ENCODE measurements around the gene HSPA1L. TPM values are rescaled to one million over a fixed set of nuclear protein-coding genes. Genes with fewer than 3 reads are reported as not detected.
"Not testable (repeated sequence)": the region's sequence is repeated elsewhere in the genome, so short reads cannot be mapped to it uniquely, and the experiment has no call there.

The HSPA1L gene
- total RNA-seq, 1 experiment from 2014 or later, result 0.12 TPM

- Histone ChIP-seq H3K4me2 (ENCODE audit: low read length) (no peak overlapping the region), H4K20me1 (ENCODE audit: insufficient read depth) (no peaks in the 10 kb centered on the region), H3K36me3 (ENCODE audit: control insufficient read depth in 1 of 2, insufficient read depth in 2 of 2, low read length in 2 of 2) (no peaks in the 10 kb centered on the region), H3K9me2 (ENCODE audit: insufficient read depth) (no peaks in the 10 kb centered on the region), H2AFZ (ENCODE audit: low read depth, low read length, poor library complexity, severe bottlenecking) (no peak overlapping the region), H3K9ac (ENCODE audit: low read length) (no peak overlapping the region), H3K27me3 (ENCODE audit: insufficient read depth, low read length) (no peaks in the 10 kb centered on the region), H3K79me2 (ENCODE audit: insufficient read depth, low read length) (peaks cover 1% of the 10 kb centered on the region), H3K4me3 (replicated peaks in 1 of 2; ENCODE audit: low read depth in 1 of 2, low read length in 2 of 2) (no peak overlapping the region), H3K9me3 (ENCODE audit: control insufficient read depth in 1 of 2, insufficient read depth in 1 of 2, low read depth in 1 of 2, low read length in 2 of 2) (peaks cover 0 to 5% of the 10 kb centered on the region in 2 experiments; a peak in 1 of 4 replicates), H3K27ac (ENCODE audit: low read depth, low read length) (no peak overlapping the region), H3K4me1 (ENCODE audit: control insufficient read depth in 1 of 2, insufficient read depth in 2 of 2, low read length in 2 of 2) (peaks cover 26 to 28% of the 10 kb centered on the region in 2 experiments)
- intact Hi-C loops (cut with micrococcal nuclease), result no loop called here
- ChIA-PET RAD21 (ENCODE audit: low non-redundant PET in 1 of 2, low total read pairs in 2 of 2, uncharacterized antibody in 2 of 2, unreplicated experiment in 2 of 2) (no interaction called here), POLR2A (interaction anchor here (1.6 to 3.3 kb wide), 2 partner anchors 10 to 16 kb away, joined by 4 to 24 read pairs; partner anchors contain the start of gene HSPA1B), CTCF (no interaction called here)
- DNase-seq (ENCODE audit: low read depth, low spot score) (no peak), ATAC-seq (no peak)
- BruUV-seq (replicated peaks), result no TSS peak
- TF ChIP-seq SIN3A (IDR thresholded peaks at IDR 0.05; ENCODE audit: low read depth) (no peak), MAX (IDR thresholded peaks at IDR 0.05) (no peak), ELF1 (IDR thresholded peaks at IDR 0.05; ENCODE audit: borderline replicate concordance, low read depth) (no peak), RAD21 (IDR thresholded peaks at IDR 0.05; ENCODE audit: low read depth) (no peak), ATF3 (IDR thresholded peaks at IDR 0.05) (no peak), ZFX (IDR thresholded peaks at IDR 0.05) (no peak), EGR1 (IDR thresholded peaks at IDR 0.05; ENCODE audit: low read depth) (no peak), CTCF (IDR thresholded peaks at IDR 0.05 in 2 of 3, conservative IDR thresholded peaks at IDR 0.05 in 1 of 3; ENCODE audit: borderline replicate concordance in 1 of 3, insufficient read depth in 1 of 3, low read depth in 2 of 3, low read length in 2 of 3) (no peak), YY1 (IDR thresholded peaks at IDR 0.05; ENCODE audit: extremely low read depth, insufficient replicate concordance, low read depth, low read length) (no peak), SP1 (IDR thresholded peaks at IDR 0.05; ENCODE audit: low read depth) (no peak)
Observed at GRCh38 chr6:31811645-31812044, 3.4 kb downstream of the HSPA1L start.

GRCh38 chr6:31808599-31808998, 6.5 kb downstream of the HSPA1L start:
- H3K9me2 ChIP-seq (ENCODE audit: insufficient read depth); H3K36me3 ChIP-seq (ENCODE audit: control insufficient read depth in 1 of 2, insufficient read depth in 2 of 2, low read length in 2 of 2); H4K20me1 ChIP-seq (ENCODE audit: insufficient read depth); POLR2A ChIA-PET; RAD21 ChIA-PET (ENCODE audit: low non-redundant PET in 1 of 2, low total read pairs in 2 of 2, uncharacterized antibody in 2 of 2, unreplicated experiment in 2 of 2); DNase-seq (ENCODE audit: low read depth, low spot score); H3K9me3 ChIP-seq (ENCODE audit: control insufficient read depth in 1 of 2, insufficient read depth in 1 of 2, low read depth in 1 of 2, low read length in 2 of 2); CTCF ChIA-PET; ATAC-seq; H3K27ac ChIP-seq (ENCODE audit: low read depth, low read length); H3K4me3 ChIP-seq (replicated peaks in 1 of 2; ENCODE audit: low read depth in 1 of 2, low read length in 2 of 2); intact Hi-C loops (cut with micrococcal nuclease); H2AFZ ChIP-seq (ENCODE audit: low read depth, low read length, poor library complexity, severe bottlenecking); H3K4me2 ChIP-seq (ENCODE audit: low read length); H3K9ac ChIP-seq (ENCODE audit: low read length); H3K27me3 ChIP-seq (ENCODE audit: insufficient read depth, low read length); BruUV-seq (replicated peaks): not testable (repeated sequence)
- peaks cover 28% of the 10 kb centered on the region for H3K79me2 ChIP-seq (ENCODE audit: insufficient read depth, low read length)
- peaks cover 20 to 23% of the 10 kb centered on the region in 2 experiments for H3K4me1 ChIP-seq (ENCODE audit: control insufficient read depth in 1 of 2, insufficient read depth in 2 of 2, low read length in 2 of 2)
